Thyroid gland (tissue), 4 donors: ENCODE measurements around the gene PLXDC2.

Source experiments
- CTCF ChIP-seq, 6 experiments: fragments of 200-600 bp in 3 of 6; fragments of 450-650 bp in 3 of 6; sonication (generic) in 3 of 6; IDR thresholded peaks; one replicate each; pipeline ENCODE4 v1.5.1; 2016 to 2019; ENCODE audit warnings: antibody characterized with exemption in 6 of 6, mild to moderate bottlenecking in 2 of 6, inconsistent platforms in 1 of 6, moderate library complexity in 1 of 6
- POLR2A ChIP-seq, 2 donors: fragments of 450-650 bp; IDR thresholded peaks; one replicate each; pipeline ENCODE4 v1.6.1; 2017; ENCODE audit warnings: antibody characterized with exemption in 2 of 2, mild to moderate bottlenecking in 2 of 2, moderate library complexity in 1 of 2

- TF ChIP-seq CTCF (IDR thresholded peaks at IDR 0.05): no peak
- TF ChIP-seq POLR2A (IDR thresholded peaks at IDR 0.05): no peak
Observed at GRCh38 chr10:19872504-19873271, 56.5 kb downstream of the PLXDC2 start.
